ENCODE results near the gene TRIM14.

Gene TRIM14

DNA sequence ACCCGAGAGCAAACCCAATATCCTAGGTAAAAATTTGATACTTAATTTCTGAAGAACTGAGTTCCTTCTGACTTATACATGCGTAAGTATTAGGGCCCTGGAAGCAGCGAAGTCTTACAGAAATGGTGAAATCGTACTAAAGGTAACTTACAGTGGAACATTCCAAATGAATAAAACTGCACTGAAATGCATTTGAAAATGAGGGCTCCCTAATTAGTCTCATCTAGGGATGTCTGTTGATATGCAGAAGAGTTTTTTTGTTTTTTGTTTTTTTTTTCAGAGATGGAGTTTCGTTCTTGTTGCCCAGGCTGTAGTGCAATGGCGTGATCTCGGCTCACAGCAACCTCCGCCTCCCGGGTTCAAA lies 72.9 kb downstream of the TRIM14 start:
- H3K9me3 Mint-ChIP-seq, result no peaks in the 10 kb centered on the region
- TF ChIP-seq, protein P1, sequence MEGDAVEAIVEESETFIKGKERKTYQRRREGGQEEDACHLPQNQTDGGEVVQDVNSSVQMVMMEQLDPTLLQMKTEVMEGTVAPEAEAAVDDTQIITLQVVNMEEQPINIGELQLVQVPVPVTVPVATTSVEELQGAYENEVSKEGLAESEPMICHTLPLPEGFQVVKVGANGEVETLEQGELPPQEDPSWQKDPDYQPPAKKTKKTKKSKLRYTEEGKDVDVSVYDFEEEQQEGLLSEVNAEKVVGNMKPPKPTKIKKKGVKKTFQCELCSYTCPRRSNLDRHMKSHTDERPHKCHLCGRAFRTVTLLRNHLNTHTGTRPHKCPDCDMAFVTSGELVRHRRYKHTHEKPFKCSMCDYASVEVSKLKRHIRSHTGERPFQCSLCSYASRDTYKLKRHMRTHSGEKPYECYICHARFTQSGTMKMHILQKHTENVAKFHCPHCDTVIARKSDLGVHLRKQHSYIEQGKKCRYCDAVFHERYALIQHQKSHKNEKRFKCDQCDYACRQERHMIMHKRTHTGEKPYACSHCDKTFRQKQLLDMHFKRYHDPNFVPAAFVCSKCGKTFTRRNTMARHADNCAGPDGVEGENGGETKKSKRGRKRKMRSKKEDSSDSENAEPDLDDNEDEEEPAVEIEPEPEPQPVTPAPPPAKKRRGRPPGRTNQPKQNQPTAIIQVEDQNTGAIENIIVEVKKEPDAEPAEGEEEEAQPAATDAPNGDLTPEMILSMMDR (IDR thresholded peaks at IDR 0.05; ENCODE audit: unreplicated experiment in 3 of 3), result no peak
- H3K4me1 Mint-ChIP-seq, result no peaks in the 10 kb centered on the region
- peaks cover 3% of the 10 kb centered on the region for H3K27me3 Mint-ChIP-seq (ENCODE audit: low read depth)
- no peak overlapping the region for H3K27ac Mint-ChIP-seq
- H3K4me3 Mint-ChIP-seq, result no peak overlapping the region
- no peaks in the 10 kb centered on the region for H3K36me3 Mint-ChIP-seq (ENCODE audit: low read depth)

DNA sequence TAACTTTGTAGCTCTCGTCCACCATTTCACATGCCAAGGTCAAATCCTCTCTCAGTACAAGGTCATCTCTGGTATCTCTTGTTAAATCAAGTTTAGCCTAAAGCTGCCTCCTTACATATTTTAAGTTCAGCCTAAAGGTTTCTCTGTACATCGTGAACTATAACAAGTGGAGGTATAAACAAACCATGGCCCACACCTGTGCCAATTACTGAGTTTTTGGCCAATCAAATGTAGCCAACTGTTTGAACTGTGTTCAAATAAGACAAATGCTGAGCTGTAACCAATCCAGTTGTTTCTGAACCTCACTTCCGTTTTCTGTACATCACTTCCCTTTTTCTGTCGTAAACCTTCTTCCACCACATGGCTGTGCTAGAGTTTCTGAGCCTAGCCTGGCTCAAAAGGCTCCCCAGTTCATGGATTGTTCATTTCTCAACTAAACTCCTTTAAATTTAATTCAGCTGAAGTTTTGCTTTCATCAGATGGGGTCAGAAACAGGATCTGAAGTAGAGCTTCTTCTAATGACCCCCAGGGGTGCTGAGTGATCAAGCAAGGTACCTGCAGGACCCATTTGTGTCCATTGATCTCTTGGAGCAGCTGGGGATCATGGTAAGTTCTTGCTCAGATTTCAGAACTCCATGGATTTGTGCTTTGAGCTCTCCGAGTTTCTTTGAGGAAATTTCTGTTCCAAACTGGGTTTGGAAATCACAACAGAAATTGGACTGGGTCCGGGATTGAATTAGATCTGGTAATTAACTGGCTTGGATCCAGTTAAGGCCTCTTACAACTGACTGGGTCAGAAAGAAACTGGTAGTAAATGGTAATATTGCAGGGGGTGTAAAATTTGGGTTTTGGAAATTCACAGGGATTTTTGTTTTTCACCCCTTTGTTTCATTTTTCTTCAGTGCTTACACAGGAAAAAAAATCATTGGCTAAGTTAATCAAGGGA lies 73.5 kb downstream of the TRIM14 start:
- H3K4me3 Mint-ChIP-seq, result no peak overlapping the region
- H3K27me3 Mint-ChIP-seq (ENCODE audit: low read depth), result peaks cover 4% of the 10 kb centered on the region
- H3K36me3 Mint-ChIP-seq (ENCODE audit: low read depth), result no peaks in the 10 kb centered on the region
- no peak overlapping the region for H3K27ac Mint-ChIP-seq
- H3K9me3 Mint-ChIP-seq, result no peaks in the 10 kb centered on the region
- H3K4me1 Mint-ChIP-seq, result no peaks in the 10 kb centered on the region
- TF ChIP-seq, protein P1 (IDR thresholded peaks at IDR 0.05; ENCODE audit: unreplicated experiment in 3 of 3), result no peak

DNA sequence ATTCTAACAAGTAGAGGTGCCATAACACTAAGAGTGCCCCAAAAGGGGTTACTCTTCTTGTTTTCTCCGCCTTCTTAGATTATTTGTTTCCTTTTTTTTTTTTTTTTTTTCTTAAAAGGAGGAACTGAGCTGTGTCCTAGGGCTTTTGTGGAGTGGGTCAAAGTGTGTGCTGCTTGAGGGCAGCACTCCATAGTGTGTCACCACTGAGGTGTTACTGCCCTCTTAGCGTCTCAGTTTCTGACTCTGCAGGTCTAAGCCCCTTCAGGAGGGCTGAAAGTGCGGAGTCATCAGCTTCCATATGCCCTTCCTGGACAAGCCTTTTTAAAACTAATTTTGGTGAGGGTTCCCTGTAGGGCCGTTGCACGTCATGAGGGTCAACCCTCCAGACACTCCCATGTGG lies 75.1 kb downstream of the TRIM14 start:
- H3K9me3 Mint-ChIP-seq, result no peaks in the 10 kb centered on the region
- peaks cover 14% of the 10 kb centered on the region for H3K27me3 Mint-ChIP-seq (ENCODE audit: low read depth)
- H3K27ac Mint-ChIP-seq, result no peak overlapping the region
- no peak overlapping the region for H3K4me3 Mint-ChIP-seq
- no peaks in the 10 kb centered on the region for H3K36me3 Mint-ChIP-seq (ENCODE audit: low read depth)
- TF ChIP-seq, protein P1 (IDR thresholded peaks at IDR 0.05; ENCODE audit: unreplicated experiment in 3 of 3), result no peak
- H3K4me1 Mint-ChIP-seq, result no peaks in the 10 kb centered on the region

DNA sequence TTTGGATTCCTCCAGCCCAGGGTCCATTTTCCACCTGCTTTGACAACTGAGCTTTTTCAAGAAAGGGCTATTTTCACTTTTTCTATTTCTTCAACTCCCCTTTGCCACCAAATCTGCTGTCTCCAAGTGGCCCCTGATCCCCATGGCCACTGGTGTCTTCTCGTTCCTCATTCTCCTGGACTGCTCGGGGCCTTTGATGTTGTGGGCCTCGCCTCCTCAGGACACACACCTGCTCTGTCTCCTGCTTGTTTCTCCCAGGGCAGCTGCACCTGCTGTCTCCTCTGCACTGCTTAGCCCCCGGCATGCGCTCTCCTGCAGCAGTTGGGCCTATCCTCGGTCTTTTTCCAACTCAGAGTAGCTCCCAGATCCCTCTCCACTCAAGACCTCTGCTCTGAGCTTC lies 78.8 kb downstream of the TRIM14 start:
- Mint-ChIP-seq H3K9me3 (no peaks in the 10 kb centered on the region), H3K4me3 (no peak overlapping the region), H3K4me1 (no peaks in the 10 kb centered on the region), H3K36me3 (ENCODE audit: low read depth) (no peaks in the 10 kb centered on the region), H3K27ac (no peak overlapping the region), H3K27me3 (ENCODE audit: low read depth) (peaks cover 21% of the 10 kb centered on the region)
- TF ChIP-seq, protein P1 (IDR thresholded peaks at IDR 0.05; ENCODE audit: unreplicated experiment in 3 of 3), result no peak

DNA sequence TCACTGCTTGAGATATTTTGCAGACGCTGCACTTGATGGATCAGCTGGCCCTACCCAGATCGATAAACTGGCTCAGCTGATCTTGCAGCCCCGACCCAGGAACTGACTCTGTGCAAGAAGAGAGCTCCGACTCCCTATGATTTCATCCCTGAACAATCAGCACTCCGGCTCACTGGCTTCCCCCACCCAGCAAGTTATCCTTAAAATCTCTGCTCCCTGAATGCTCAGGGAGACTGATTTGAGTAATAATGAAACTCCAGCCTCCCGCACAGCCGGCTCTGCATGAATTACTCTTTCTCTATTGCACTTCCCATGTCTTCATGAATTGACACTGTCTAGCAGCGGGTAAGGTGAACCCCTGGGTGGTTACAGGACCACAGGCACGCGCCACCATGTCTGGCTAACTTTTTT lies 79.4 kb downstream of the TRIM14 start:
- H3K4me1 Mint-ChIP-seq, result peaks cover 5% of the 10 kb centered on the region

More for the DNA sequence above, 79.4 kb downstream of the TRIM14 start:
- Mint-ChIP-seq H3K36me3 (ENCODE audit: low read depth) (no peaks in the 10 kb centered on the region), H3K9me3 (no peaks in the 10 kb centered on the region), H3K4me3 (no peak overlapping the region), H3K27me3 (ENCODE audit: low read depth) (peaks cover 18% of the 10 kb centered on the region), H3K27ac (no peak overlapping the region)
- TF ChIP-seq, protein P1 (IDR thresholded peaks at IDR 0.05; ENCODE audit: unreplicated experiment in 3 of 3), result no peak
